ENCODE measurements around the gene SHANK3.

The SHANK3 gene

GRCh38 chr22:50675553-50676179 is 3.0 kb downstream of the SHANK3 start:
- ChIA-PET CTCF (no interaction called here), POLR2A (ENCODE audit: low non-redundant PET) (no interaction called here)
- no peak overlapping the region for H3K27ac ChIP-seq
- no peak for DNase-seq (ENCODE audit: low spot score)
- TF ChIP-seq CTCF (conservative IDR thresholded peaks at IDR 0.05; ENCODE audit: low read depth), result no peak

- CTCF ChIA-PET, result no interaction called here
Measured at GRCh38 chr22:50676180-50676636, 3.6 kb downstream of the SHANK3 start.

DNA sequence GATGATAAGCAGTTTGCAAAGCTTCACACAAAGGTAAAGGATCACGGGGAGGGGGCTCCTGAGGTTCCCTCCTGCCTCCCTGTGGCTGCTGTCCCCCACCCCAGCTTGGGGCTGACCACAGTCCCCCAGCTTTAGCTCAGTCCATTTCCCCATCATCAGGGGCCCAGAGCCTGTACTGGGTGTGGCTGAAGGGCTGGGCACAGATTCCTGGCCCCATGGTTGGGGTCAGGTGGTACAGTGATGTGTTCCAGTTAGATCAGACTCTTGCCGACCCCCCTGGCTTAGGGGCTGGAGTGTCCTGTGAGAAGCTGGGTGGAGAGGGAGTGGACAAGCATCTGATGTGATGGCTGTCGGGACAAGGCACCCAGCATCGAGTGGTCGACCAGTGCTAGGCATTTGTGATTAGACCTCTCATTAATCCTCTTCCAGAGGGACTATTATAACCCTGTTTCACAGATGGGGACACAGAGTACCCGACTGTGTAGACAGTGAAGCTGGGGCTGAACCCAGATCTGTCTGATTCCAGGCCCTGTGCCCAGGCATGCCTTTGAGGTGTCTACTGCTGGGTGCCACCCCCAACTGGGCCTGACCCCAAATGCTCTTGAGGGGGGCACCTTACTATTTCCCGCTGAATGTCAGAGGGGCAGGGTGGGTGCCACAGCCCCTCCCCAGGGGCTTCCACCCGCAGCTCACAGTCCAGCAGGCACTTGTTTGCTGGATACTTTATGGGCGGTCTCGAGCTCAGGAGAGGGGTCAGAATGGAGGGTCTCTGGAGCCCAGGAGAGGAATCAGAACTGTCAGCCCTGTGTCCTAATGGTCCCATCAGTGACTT is 4.3 kb downstream of the SHANK3 start:
- peak overlapping the region; percentile 14 for H3K27ac ChIP-seq
- POLR2A ChIA-PET (ENCODE audit: low non-redundant PET), result no interaction called here
- TF ChIP-seq CTCF (conservative IDR thresholded peaks at IDR 0.05; ENCODE audit: low read depth), result no peak
- CTCF ChIA-PET, result no interaction called here
- no peak for DNase-seq (ENCODE audit: low spot score)

More at GRCh38 chr22:50676180-50676636, 3.6 kb downstream of the SHANK3 start:
- H3K27ac ChIP-seq, result no peak overlapping the region
- POLR2A ChIA-PET (ENCODE audit: low non-redundant PET), result no interaction called here
- TF ChIP-seq CTCF (conservative IDR thresholded peaks at IDR 0.05; ENCODE audit: low read depth), result no peak
- no peak for DNase-seq (ENCODE audit: low spot score)

DNA sequence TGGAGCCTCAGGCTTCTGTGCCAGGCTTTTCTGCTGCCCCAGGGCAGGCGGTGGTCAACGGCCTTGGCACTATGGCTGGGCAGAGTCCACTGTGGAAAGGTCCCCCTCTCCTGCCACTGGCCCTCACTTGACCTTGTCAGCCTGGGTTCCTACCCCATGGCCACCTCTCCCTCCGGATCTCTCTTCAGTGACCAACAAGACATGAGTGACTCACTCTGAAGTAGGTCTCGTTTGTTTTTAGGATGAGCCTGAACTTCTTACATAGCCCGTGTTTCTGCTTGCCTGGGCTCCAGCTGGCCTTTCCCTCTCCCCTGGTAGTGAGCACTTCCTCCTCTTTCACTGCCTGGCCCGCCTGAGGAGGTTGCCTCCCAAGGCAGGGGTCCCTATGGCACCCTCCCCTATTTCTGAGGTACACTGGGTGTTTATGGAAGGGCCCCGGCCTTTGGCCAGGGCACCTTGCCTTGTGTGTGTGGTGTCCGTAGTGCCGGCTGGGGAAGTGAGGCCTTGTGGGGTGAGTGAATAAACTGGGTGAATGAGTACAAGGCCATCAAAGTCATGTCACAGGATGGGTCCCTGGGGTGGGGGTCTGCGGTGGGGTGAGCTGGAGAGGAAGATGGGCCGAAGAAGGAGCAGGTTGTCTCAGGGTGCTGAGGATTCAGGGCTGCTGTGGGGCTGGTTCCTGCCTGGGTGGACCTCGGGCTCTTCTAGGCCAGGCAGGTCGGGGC is 5.0 kb downstream of the SHANK3 start:
- ChIA-PET POLR2A (ENCODE audit: low non-redundant PET) (no interaction called here), CTCF (no interaction called here)
- DNase-seq (ENCODE audit: low spot score), result no peak
- H3K27ac ChIP-seq, result peak overlapping the region; percentile 14
- no peak for TF ChIP-seq CTCF (conservative IDR thresholded peaks at IDR 0.05; ENCODE audit: low read depth)

GRCh38 chr22:50678218-50678650 is 5.6 kb downstream of the SHANK3 start:
- H3K27ac ChIP-seq, result no peak overlapping the region
- POLR2A ChIA-PET (ENCODE audit: low non-redundant PET), result no interaction called here
- DNase-seq (ENCODE audit: low spot score), result no peak
- no peak for TF ChIP-seq CTCF (conservative IDR thresholded peaks at IDR 0.05; ENCODE audit: low read depth)
- CTCF ChIA-PET, result no interaction called here

GRCh38 chr22:50678651-50679521 is 6.3 kb downstream of the SHANK3 start:
- POLR2A ChIA-PET (ENCODE audit: low non-redundant PET), result no interaction called here
- TF ChIP-seq CTCF (conservative IDR thresholded peaks at IDR 0.05; ENCODE audit: low read depth), result no peak
- CTCF ChIA-PET, result no interaction called here
- no peak overlapping the region for H3K27ac ChIP-seq
- DNase-seq (ENCODE audit: low spot score), result no peak

All from RWPE1 (cell line).